ENCODE results near the gene FJX1.
"Not testable (repeated sequence)": the region's sequence is repeated elsewhere in the genome, so short reads cannot be mapped to it uniquely, and the experiment has no call there.

Gene FJX1

DNA sequence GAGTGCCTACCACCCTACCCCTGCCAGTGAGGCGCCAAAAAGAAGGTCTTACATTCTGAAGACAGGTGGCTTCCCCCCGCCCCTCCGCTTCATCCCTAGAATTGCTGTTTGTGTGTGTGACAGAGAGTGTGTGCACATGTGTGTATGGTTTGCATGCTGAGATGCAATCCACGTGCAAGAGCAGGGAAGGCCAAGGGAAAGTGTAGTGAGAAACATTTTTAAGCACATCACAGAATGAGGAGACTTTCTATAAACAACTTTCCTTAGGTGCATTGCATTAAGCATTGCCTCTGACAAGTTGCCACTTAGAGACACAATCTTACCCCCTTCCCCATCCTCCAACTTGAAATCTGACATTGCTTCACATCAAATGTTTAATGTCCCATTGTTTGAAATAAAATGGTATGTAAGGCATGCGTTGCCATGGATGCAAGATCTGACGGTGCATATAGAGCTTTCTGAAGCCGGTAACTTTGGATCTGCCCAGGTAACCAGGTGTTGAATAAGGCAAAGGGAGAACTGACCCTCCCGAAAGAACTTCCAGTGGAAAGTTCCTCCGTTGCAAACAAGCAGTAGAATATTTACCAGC is 21.4 kb downstream of the FJX1 start:
- no peak for DNase-seq

DNA sequence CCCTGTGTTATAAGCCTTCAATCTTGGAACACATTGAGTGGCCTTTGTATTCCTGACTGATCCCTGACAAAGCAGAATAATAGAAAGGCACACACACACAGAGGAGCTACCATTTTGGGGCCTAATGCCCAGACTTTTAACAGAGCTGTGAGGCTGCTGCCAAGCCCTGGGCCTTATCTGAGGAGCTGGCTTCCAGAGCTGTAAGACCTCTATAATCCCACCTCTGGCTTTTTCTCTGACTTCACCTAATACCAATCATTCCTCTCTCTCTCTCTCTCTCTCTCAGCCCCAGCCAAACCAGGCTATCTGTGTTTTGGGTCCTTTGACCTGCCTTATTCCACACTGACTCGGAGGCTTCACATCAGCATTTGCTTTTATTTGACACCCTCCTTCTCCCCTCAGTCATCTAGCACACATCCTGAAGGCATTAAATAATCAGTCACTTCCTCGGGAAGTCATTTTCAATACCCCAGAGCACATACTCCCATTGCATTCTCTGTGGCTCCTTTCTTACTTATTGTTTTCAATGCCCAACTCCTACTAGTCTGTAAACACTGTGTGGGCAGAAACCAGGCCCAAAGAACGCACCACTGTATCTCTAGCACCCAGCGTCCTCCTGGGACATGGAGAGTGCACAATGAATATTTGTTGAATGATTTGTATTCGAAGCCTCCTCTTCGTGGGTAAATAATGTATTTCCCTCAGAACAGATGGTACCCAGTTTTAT is 23.1 kb downstream of the FJX1 start:
- DNase-seq = no peak

DNA sequence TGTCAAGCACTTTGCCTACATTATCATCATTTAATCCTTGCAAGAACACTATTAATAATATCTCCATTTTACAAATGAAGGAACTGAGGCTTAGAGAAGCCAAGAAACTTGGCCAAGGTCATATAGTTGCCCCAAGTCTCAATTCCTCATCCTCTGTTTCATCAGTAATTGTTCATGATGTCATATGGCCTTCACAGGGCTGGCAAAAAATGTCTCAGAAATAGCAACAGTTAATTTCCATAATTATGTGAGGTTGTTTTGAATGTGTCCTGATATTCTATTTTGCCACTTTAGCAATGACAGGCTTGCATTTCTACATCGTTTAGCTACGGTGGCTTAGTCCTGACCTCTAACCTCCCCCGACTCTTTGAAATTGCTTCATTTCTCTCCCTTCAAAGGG is 23.7 kb downstream of the FJX1 start:
- DNase-seq = no peak

DNA sequence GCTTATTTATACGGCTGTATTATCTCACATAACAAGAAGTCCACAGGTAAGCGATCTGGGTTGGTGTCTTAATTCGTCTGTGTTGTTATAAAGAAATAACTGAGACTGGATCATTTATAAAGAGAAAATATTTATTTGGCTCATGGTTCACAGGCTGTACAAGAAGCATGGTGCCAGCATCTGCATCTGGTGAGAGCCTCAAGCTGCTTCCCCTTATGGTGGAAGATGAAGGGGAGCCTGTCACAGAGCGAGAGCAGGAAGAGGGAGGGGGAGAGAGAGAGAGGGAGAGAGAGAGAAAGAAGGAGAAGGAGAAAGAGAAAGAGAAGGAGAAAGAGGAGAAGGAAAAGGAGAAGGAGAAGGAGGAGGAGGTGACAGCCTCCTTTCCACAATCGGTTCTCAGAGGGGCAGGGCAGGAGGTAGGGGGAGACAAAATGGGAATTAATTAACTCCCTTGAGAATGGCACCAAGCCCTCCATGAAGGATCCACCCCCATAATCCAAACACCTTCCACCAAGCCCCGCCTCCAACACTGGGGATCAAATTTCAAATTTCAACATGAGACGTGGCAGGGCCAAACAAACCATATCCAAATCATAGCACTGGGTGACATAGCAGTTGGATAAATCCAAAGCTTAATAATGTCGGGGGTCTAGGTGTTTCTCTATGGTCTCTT is 29.3 kb downstream of the FJX1 start:
- DNase-seq = peak; percentile 88

- DNase-seq = no peak
Observed at GRCh38 chr11:35650006-35650405, 31.7 kb downstream of the FJX1 start.

- DNase-seq = no peak
Observed at GRCh38 chr11:35650467-35650866, 32.2 kb downstream of the FJX1 start.

DNA sequence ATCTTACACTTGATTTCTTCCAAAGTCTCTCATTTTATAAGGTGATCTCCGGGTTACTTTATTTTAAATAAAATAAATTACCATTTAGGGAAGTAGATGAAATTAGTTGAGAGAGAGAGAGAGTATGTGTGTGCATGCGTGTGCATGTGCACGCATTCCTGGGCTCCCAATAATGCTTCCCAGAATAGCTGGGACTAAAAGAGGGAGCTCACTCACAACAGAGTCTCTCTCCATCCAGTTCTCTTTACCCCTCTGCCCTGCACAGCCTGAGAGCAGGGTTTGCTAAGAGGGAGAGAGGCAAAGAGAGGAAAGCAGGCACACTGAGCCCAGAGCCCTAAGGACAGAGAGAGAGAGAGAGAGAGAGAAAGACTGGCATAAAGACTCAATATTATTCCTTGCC is 33.0 kb downstream of the FJX1 start:
- DNase-seq = no peak

DNA sequence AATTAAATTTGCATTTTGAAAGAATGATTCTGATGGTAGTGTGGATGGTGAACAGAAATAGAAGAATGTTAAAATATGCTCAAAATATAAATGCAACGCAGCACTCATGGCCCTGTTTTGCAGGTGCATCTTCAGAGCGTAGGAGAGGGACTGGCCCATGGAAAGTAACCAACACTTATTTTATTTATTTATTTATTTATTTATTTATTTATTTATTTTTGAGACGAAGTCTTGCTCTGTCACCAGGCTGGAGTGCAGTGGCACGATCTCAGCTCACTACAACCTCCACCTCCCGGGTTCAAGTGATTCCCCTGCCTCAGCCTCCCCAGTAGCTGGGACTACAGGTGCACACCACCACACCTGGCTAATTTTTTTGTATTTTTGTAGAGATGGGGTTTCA is 34.5 kb downstream of the FJX1 start:
- DNase-seq = not testable (repeated sequence)

DNA sequence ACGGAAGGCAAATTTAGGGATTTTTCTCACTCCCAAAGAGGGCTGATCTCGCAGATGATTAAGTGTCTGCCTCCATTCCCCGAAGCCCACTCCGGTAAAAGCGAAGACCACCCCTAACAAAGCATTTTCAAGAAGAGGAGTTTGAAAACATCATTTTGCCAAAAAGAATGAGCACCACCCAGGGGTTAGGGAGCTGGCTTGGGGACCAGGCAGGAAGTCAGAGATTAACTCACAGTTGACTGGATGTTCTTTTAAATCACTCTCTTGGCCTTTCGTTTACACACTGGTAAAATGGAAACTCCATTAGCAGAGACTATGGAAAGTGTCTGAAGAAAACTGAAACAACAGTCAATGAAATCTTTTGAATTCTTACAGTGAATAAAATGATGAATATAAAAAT is 36.5 kb downstream of the FJX1 start:
- DNase-seq = no peak

GRCh38 chr11:35655254-35655653 is 37.0 kb downstream of the FJX1 start:
- no peak for DNase-seq

DNA sequence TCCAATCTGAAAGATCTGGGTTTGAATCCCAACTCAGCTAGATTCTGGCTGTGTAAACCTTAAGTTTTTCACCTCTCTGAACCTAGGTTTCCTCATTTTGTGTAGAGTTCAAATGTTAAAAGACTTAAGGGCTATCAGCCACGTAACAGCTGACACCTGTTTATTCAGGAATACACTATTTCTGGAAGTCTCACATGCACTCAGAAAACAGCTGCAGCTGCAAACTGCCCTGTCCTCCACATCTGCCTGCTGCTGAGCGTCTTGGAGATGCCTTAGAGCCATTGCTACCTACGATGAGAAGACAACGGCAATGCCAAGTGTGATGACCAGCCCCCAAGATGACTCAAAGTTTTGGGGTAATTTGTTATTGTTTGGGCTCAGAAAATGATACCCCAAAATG is 37.6 kb downstream of the FJX1 start:
- DNase-seq = no peak

DNA sequence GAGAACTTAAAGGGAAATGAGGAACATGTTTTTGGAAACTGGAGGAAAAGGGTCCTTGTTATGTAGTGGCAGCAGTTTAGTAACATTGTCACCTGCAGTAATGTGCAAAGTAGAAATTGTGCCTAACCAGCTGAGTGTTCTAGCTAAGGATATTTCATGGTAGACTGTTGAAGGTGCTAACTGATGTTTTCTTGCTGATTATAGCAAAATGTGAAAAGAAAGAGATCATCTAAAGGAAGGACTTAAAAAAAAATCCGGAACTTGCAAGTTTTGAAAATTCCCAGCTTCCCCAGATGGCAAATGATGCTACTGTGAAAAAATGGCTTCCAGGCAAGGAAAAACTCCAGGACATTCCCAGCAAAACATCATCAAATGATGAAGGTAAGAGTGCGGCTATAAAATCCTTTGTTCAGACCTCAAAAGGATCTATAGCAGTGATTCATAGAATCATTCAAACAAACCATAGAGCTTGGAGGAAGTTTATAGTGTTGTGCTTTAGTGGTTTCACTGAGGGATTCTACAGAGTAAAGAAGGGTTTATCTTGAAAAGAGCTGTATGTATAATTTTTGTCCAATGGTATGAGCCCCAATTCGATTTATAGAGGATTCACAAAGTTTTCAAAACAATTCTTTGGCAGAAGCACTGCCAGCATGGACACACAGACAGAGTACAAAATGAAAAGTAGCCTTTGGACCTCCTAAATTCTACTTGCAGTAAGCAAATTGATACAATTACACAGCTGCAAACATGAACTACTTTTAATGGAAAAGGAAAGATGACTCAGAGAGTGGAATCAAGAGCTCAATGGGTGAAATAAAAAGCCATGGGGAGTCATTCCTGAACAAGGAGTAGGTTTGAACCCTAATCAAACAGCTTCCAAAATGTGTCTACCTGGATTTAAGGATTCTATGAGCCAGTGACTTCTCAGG is 40.0 kb downstream of the FJX1 start:
- DNase-seq = no peak

DNA sequence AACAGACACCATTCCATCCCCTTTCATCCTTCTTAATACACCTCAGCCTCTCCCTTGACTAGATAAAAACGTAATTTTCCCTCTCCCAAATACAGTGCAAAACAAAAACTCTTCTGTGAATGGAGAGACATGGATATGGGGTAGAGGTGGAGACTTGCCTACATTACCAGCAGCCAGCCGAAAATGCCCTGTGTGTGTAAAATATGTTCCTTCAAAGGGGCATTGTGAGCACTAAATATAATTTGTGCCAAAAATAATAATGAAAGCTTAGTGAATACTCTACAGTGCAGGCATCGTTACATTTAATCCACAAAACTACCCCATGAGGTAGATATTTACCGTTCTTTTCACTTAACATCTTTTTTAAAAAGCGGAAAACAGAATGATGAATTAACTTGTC is 43.3 kb downstream of the FJX1 start:
- no peak for DNase-seq

DNA sequence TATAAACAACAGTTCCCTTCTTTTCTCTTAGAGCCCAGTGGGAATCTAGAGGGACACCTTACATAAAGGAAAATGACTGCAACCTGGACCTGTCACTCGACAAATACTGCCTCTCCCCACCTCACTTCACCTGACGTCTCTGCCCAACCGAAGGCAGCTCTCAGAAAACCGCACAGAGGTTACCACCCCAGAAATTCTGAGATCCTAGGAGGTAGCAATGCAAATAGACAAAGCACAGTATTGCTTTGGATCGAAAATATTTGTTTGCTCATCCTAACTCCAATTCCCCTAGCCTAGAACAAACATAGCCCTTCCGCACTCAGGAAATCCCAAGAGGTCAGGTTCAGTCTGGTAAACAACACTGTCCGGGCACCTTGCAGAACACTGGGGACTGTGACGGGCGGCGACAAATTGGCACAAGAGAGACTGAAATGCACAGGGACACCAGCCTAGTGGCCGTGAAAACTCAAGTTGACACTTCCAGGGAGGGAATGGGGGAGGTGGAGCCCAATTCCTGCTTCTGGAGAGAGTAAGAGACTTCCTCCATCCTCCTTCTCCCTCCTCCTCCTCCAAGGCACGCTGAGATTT is 43.9 kb downstream of the FJX1 start:
- no peak for DNase-seq

DNA sequence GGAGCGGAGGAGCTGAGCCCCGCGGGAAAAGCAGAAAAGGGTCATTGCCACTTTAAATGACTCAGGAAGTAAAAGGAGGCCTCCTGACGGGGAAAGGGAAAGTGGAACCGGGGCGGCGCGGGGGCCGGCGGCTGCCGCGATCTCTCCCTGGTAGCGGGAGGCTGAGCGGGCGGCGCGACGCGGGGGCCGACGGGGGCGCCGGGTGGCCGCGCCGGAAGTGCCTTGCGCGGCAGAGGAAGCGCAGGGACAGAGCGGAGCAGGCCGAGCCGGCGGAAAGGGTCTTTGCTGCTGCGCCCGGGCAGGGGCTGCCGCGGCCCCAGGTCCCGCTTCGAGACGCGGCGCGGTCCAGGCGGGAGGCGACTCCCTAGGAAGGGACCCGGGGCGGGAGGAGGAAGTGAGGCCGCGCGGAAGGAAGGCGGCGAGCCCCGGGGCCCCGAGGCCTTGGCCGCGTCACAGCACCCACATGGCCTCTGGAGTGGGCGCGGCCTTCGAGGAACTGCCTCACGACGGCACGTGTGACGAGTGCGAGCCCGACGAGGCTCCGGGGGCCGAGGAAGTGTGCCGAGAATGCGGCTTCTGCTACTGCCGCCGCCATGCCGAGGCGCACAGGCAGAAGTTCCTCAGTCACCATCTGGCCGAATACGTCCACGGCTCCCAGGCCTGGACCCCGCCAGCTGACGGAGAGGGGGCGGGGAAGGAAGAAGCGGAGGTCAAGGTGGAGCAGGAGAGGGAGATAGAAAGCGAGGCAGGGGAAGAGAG is 44.6 kb downstream of the FJX1 start, which contains the start of gene TRIM44:
TSS of gene TRIM44 (plus strand) at position 127 of the 759 bp plus-strand sequence. CDS start at position 464, 337 bp downstream.
- DNase-seq = peak; percentile 89

DNA sequence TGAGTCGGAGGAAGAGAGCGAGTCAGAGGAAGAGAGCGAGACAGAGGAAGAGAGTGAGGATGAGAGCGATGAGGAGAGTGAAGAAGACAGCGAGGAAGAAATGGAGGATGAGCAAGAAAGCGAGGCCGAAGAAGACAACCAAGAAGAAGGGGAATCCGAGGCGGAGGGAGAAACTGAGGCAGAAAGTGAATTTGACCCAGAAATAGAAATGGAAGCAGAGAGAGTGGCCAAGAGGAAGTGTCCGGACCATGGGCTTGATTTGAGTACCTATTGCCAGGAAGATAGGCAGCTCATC is 45.1 kb downstream of the FJX1 start:
- no peak for DNase-seq

DNA sequence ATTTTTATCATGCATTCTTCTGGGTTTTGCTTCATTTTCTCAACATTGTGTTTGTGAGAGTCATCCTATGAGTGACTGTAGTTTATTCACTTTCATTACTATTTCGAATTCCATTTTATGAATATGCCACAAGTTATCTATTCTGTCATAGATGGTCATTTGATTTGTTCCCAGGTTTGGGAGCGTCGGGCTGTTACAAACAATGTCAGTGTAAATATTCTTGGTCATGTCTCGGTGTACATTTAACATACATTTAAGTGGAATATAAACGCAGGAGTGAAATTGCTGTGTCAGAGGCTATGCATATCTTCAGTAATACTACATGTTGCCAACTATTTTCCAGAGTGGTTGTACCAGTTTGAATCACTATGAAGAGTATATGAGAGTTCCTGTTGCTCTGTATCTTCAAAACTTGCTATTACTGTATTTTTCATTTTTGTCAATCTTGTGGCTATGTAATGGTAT is 46.7 kb downstream of the FJX1 start:
- DNase-seq = no peak

DNA sequence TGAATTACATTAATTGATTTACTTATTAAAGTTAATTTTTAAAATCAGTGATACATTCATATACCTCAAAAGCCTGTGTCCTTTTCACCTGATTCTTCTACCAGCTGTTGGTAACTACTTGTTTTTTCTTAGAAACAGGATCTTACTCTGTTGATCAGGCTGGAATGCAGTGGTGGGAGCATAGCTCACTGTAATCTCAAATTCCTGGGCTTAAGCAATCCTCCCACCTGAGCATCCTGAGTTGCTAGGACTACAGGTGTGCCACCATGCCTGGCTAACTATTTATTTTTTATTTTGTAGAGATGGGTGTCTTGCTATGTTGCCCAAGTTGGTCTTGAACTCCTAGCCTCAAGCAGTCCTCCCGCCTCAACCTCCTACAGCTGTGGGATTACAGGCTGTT is 49.0 kb downstream of the FJX1 start:
- no peak for DNase-seq

DNA sequence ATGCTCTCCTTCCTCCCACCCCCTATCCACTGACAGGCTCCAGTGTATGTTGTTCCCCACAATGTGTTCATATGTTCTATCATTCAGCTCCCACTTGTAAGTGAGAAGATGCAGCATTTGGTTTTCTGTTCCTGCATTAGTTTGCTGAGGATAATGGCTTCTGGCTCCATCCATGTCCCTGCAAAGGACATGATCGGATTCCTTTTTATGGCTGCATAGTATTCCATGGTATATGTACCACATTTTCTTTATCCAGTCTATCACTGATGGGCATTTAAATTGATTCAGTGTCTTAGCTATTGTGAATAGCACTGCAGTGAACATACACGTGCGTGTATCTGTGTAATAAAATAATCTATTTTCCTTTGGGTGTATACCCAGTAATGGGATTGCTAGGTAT is 50.1 kb downstream of the FJX1 start:
- DNase-seq = not testable (repeated sequence)

Data from NCI-H2171 (cell line).